ENCODE measurements around the gene SRL. TPM values are rescaled to one million over a fixed set of nuclear protein-coding genes. Genes with fewer than 3 reads are reported as not detected.

SRL gene
- total RNA-seq, 6 experiments from 2014 or later, result 0.18 to 0.62 (median 0.28) TPM

GRCh38 chr16:4244254-4245076 is 2.6 kb upstream of the SRL start:
- ATAC-seq (no peak), DNase-seq (no peak)
- no peak for TF ChIP-seq POLR2A (IDR thresholded peaks at IDR 0.05)
- TF ChIP-seq, protein P1, sequence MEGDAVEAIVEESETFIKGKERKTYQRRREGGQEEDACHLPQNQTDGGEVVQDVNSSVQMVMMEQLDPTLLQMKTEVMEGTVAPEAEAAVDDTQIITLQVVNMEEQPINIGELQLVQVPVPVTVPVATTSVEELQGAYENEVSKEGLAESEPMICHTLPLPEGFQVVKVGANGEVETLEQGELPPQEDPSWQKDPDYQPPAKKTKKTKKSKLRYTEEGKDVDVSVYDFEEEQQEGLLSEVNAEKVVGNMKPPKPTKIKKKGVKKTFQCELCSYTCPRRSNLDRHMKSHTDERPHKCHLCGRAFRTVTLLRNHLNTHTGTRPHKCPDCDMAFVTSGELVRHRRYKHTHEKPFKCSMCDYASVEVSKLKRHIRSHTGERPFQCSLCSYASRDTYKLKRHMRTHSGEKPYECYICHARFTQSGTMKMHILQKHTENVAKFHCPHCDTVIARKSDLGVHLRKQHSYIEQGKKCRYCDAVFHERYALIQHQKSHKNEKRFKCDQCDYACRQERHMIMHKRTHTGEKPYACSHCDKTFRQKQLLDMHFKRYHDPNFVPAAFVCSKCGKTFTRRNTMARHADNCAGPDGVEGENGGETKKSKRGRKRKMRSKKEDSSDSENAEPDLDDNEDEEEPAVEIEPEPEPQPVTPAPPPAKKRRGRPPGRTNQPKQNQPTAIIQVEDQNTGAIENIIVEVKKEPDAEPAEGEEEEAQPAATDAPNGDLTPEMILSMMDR (IDR thresholded peaks at IDR 0.05), result no peak
- Histone ChIP-seq H3K27me3 (no peaks in the 10 kb centered on the region), H3K4me1 (no peaks in the 10 kb centered on the region), H3K36me3 (no peaks in the 10 kb centered on the region), H3K9me3 (no peaks in the 10 kb centered on the region), H3K4me3 (no peak overlapping the region), H3K27ac (no peak overlapping the region)
- intact Hi-C loops (cut with DNase I), result loop anchor here in 1 of 2 donors (10.0 kb wide), 1 partner anchor 50 kb away; no protein-coding TSS in a partner anchor
- WGBS (ENCODE audit: insufficient coverage, low coverage, low lambda C conversion rate, missing lambda C conversion rate), result 70% methylated on average over 10 of the region's 10 CpGs

DNA sequence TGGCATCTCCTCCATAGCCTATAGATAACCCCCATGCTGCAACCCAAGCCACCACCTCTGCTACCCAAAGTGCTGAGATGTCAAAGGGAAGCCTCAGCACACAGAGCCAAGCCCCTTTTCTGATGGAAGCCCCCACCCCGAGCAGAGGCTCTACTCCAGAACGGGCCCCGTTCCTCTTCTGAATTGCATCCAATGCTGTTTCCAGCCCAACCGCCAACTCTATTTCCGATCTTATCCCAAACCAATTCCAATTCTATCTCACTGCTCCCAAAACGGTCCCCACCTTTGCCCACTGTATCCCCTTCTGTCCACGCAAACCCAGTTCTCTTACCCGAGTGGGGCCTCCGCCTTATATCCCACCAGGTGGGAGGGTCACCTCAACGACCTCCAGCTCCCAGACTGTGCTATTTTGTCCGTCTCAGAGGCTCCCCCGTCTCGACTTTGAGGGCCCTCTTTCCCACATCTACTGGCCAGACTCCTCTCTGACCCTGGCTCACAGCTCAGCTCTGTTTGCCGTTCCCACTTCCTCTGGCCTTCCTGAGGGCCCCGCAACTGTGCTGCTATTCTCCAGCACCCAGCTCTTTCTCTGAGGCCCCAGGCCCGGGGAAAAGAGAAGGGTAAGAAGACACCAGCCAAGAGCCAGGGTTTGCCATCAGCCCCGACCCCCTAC is 487 bp downstream of the SRL start:
- Histone ChIP-seq H3K4me3 (no peak overlapping the region), H3K36me3 (no peaks in the 10 kb centered on the region), H3K27ac (no peak overlapping the region), H3K9me3 (no peaks in the 10 kb centered on the region), H3K4me1 (no peaks in the 10 kb centered on the region), H3K27me3 (no peaks in the 10 kb centered on the region)
- intact Hi-C loops (cut with DNase I), result loop anchor here in 1 of 2 donors (10.0 kb wide), 1 partner anchor 47 kb away; no protein-coding TSS in a partner anchor
- TF ChIP-seq POLR2A (IDR thresholded peaks at IDR 0.05), result no peak
- TF ChIP-seq, protein P1 (IDR thresholded peaks at IDR 0.05), result no peak
- 72% methylated on average over 9 of the region's 17 CpGs for WGBS (ENCODE audit: insufficient coverage, low coverage, low lambda C conversion rate, missing lambda C conversion rate)
- no peak for ATAC-seq
- no peak for DNase-seq

GRCh38 chr16:4240624-4241023 is 1.3 kb downstream of the SRL start:
- TF ChIP-seq, protein P1 (IDR thresholded peaks at IDR 0.05), result no peak
- TF ChIP-seq POLR2A (IDR thresholded peaks at IDR 0.05), result no peak
- no peak for DNase-seq
- no peak for ATAC-seq
- H3K36me3 ChIP-seq, result no peaks in the 10 kb centered on the region
- H3K4me1 ChIP-seq, result no peaks in the 10 kb centered on the region
- H3K27ac ChIP-seq, result no peak overlapping the region
- no peaks in the 10 kb centered on the region for H3K27me3 ChIP-seq
- no peak overlapping the region for H3K4me3 ChIP-seq
- WGBS (ENCODE audit: insufficient coverage, low coverage, low lambda C conversion rate, missing lambda C conversion rate), result 100% methylated on average over 1 of the region's 12 CpGs
- no peaks in the 10 kb centered on the region for H3K9me3 ChIP-seq
- intact Hi-C loops (cut with DNase I), result loop anchor here in 1 of 2 donors (10.0 kb wide), 1 partner anchor 46 kb away; no protein-coding TSS in a partner anchor

GRCh38 chr16:4239682-4240175 is 2.2 kb downstream of the SRL start:
- TF ChIP-seq, protein P1 (IDR thresholded peaks at IDR 0.05), result no peak
- TF ChIP-seq POLR2A (IDR thresholded peaks at IDR 0.05), result no peak
- H3K36me3 ChIP-seq, result no peaks in the 10 kb centered on the region
- H3K27ac ChIP-seq, result no peak overlapping the region
- H3K4me1 ChIP-seq, result no peaks in the 10 kb centered on the region
- H3K9me3 ChIP-seq, result no peaks in the 10 kb centered on the region
- no peaks in the 10 kb centered on the region for H3K27me3 ChIP-seq
- DNase-seq, result no peak
- intact Hi-C loops (cut with DNase I), result loop anchor here in 1 of 2 donors (10.0 kb wide), 1 partner anchor 45 kb away; no protein-coding TSS in a partner anchor
- WGBS (ENCODE audit: insufficient coverage, low coverage, low lambda C conversion rate, missing lambda C conversion rate), result 55% methylated on average over 8 of the region's 19 CpGs
- peak overlapping the region in 1 of 3 donors; percentile 2 for H3K4me3 ChIP-seq
- ATAC-seq, result peak in 1 of 4 donors; percentile 24
